HG03139 (cell line): ENCODE results near the gene SIAH3.
"Not testable (repeated sequence)": the region's sequence is repeated elsewhere in the genome, so short reads cannot be mapped to it uniquely, and the experiment has no call there.

Experiments used
- ATAC-seq: cut with Tn5 transposase; IDR thresholded peaks from one replicate; pipeline ENCODE4 v1.9.1; 2021; ENCODE audit not compliant: unreplicated experiment

SIAH3 gene

GRCh38 chr13:45783346-45784043 lies 68.1 kb downstream of the SIAH3 start:
- ATAC-seq, result no peak

DNA sequence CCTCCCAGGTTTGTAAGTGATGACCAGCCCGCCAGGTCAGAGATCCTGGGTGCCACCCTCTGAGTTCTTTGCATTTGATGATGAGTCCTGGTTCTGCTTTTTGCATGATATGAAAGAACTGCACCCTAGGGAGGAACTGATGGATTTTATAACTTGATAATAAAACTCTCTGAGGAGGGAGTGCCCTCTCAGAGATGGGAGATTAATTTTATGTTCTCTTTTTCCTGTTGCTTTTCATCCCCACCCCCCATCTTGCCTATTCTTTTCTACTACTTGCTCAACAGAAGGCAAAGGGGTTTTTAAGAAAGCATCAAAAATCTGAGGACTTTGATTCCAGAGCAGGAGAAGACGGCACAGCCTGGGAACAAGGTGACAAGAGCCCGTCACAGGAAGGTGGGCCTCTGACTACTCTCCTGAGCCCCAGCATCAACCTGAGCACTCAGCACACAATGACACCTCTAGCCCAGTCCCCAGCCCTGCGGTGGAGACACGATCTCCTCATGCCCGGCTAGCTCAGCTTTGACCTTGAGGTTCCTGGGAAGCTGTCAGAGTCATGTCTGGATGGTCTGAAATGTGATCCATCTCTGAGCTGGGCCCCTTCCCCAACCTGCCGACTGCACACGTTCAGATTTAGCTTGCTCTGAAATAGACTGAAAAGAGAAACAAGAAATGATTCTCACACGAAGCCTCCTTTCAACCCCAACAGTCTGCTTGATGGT lies 69.1 kb downstream of the SIAH3 start:
- no peak for ATAC-seq

DNA sequence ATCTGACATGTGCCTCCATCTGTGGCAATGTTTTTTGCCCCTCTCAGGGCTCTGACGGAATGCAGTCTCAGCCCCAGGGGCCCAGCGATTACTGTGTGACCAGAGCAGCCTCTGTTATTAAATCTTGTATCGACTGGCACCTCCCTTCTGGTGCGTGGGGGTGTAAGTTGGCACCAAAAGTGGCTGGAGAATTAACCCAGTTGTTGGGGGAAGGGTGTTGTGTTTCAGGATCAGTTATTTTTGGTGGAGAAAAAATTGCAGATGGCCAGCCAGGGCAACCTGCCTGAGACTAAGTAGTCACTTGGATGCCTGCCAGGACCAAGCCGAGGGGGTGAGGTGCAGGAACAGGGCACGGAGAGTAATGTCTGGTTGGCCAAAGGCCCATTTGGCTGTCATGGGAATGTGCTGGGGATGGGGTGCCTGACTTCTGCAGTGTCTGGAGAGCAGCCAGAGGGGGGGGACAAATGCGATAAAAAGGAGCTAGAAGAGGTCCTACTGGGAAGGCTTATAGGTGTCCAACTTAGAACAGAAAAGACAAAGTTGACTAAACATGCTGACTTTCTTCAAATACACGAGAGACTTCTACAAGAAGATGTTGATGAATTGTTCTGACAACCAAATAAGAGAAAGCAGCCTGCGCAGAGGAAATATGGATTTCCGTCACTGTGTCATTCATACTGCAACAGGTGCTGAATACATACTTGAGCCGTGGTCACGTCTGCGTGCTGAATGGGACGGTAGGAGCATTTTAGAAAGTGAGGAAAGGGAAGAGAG lies 69.8 kb downstream of the SIAH3 start:
- ATAC-seq, result no peak

DNA sequence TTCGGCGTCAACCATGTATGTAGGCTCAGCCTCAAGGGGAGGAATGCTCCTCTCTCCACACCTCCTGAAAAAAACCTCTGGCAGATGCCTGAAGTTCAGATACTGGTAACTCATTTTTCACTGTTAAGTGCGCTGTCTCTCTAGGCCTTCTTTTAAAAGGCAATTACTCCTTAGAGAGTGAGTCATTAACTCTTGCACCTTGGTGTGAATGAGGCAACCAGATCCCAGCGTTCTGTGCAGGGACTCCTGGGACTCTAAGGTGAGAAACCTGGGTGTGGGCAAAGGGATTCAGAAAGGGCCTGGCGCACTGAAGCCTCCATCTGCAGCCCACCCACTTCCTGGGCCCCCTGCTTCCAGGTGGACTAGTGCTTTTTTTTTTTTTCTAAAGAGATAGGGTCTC lies 71.7 kb downstream of the SIAH3 start:
- no peak for ATAC-seq

GRCh38 chr13:45778882-45779281 lies 72.7 kb downstream of the SIAH3 start:
- no peak for ATAC-seq

- no peak for ATAC-seq
Measured at GRCh38 chr13:45776748-45777147, 74.8 kb downstream of the SIAH3 start.

DNA sequence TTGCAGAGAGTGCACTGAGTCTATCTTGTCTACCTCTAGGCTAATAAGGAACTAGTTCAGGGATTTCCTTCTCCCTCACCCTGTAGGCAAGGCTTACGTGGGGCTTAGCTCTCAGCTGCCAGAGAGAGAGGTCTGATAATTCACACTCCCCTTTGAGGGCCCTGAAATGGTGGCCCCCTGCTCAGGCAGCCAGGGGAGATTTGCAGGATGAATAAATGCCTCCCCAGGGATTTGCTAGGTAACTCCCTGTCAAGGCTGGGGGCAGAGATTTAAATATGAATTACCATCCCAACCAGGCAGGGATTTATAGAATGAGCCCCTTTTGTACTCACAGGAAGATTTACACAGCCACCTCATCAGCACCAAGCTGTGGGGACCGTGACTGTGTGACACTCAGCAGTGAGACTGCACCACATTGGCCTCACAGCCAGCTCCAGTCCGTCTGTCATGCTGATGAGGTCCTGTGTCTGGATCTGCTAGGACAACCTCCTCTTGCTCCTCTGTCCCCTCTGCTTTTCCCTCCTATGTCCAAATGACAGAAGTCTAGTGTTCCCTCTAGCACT lies 76.1 kb downstream of the SIAH3 start:
- ATAC-seq, result no peak

DNA sequence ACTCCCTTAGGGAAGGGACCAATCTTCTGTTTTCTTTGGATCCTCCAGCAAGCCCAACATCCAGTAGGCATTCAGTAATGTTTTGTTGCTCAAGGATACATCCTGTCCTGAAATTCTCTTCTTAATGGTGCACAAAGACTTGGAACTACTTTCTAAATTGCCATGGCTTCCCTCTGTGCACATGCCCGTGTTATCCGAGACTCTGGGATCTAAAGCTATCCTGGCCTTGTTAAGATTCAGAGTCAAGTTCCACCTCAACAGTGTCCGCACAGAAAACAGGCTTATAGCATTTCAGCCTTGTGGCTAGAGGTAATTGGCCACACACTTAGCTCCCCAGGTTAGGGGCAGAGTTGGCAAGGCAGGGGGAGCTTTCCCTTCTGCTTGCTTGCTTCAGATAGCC lies 77.6 kb downstream of the SIAH3 start:
- no peak for ATAC-seq

DNA sequence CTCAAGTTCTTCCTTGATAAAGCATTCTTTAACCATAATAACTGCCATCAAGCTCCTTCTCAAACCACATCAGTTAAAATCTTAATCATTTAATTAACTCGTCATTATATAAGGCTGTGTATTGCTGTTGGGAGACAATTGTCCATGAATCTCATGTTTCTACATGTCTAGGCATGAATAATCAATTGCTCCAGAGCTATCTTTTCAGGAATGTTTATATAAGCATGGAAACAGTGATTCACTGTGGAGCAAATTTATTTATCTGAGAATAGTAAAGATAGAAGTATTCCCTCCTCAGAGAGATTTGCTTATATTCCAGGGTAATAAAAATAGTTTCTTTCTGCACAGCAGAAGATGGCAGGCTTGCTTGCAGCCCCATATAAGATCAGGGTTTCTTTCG lies 78.3 kb downstream of the SIAH3 start:
- ATAC-seq, result no peak

DNA sequence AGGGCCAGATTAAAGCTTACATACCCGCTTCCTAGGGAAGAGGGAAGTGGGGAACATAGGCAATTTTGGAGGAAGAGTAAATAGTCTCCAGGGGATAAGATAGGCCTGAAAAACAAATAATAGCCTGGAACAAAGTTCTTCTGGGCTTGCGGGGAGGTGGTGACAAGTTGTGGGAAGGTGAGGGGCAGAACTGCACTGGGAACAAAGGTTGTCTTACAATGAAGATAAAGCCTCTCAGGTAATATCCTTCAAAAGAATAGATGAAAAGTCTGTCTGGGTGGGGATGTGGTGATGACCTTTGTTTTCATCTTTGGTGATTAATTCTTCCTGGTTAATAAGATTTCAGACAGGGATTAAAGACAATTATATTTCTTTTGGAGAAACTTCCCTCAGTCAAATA lies 80.7 kb downstream of the SIAH3 start:
- no peak for ATAC-seq

- no peak for ATAC-seq
Measured at GRCh38 chr13:45768656-45769479, 82.7 kb downstream of the SIAH3 start.

DNA sequence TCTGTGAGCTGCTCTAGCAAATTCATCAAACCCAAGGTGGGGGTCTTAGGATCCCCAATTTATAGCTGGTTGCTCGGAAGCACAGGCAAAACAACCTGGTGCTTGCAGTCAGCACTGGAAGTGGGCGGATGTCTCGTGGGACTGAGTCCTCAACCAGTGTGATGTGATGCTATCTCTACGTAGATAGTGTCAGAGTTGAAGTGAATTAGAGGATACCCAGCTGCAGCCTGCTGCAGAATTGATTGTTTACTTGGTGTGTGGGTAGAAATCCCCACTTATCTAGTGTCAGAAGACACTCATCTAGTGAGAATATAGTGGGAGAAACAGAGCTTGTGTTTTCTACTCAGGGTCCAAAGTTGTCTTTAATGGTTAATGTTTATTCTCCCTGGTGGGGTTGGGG lies 86.1 kb downstream of the SIAH3 start:
- ATAC-seq, result no peak

DNA sequence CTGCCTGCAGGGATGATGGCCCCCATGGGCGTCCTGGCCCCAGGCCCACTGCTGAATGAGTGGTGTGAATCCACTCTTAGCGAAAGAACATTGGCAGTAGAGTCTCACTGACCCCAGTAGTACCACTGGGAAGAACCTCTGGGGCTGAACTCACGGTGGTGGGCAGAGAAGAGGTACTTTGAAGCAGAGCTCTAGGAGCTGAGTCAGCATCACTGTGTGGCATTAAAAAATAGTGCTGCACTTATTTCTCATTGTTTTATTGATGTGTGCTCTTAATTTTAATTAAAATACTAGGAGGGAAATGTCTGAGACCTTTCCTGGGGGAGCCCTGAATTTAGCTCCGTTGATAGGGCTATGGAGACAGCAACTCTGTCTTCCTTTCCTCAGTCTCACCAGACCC lies 88.1 kb downstream of the SIAH3 start:
- ATAC-seq, result no peak

DNA sequence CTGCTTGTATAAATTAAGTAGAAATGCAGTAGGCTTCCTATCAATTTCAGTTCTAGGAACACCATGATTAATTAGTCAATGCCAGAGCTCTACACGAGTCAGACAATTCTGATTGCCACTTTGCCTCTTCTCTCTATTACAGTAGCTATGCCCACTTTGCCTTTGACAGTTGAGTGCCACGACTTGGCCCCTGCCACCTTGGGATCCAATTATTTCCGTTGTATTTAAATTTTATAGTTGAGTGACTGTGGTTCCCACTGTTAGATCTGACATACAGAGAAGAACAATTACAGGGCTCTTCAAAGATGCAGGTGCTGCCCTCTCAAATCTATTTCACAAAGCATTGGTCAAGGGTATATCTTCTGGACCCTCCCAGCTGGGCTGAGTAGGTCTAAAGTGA lies 94.0 kb downstream of the SIAH3 start:
- not testable (repeated sequence) for ATAC-seq

DNA sequence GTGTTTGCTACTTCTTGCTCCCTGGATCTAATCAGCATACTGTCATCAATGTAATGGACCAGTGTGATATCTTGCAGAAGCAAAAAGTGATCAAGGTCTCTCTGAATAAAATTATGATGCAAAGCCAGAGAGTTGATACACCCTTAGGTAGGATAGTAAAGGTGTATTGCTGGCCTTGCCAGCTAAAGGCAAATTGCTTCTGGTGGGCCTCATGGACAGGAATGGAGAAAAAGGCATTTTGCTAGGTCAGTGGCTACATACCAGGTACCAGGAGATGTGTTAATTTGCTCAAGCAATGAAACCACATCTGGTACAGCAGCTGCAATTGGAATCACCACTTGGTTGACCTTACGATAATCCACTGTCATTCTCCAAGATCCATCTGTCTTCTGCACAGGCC lies 95.1 kb downstream of the SIAH3 start:
- not testable (repeated sequence) for ATAC-seq

GRCh38 chr13:45752510-45752909 lies 99.0 kb downstream of the SIAH3 start:
- ATAC-seq, result no peak

- ATAC-seq, result no peak
Measured at GRCh38 chr13:45751885-45752284, 99.7 kb downstream of the SIAH3 start.

DNA sequence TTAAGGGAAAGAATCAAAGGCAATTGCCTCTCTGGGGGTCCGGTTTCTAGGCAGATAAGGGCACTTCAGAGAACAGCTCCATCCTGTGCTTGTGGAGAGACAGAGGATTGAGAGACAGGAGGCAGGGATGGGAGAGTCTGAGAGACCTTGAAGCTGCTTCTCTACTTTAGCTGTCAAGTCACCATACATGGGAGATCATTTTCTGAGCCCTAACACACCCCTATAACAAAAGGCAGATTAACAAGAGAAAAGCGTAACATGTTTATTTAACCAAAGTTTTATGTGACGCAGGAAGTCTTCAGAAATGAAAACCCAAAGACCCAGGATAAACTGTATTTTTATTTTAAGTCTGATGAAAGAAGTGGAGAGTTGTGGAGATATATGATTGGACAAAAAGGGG lies 101.0 kb downstream of the SIAH3 start:
- ATAC-seq, result no peak

DNA sequence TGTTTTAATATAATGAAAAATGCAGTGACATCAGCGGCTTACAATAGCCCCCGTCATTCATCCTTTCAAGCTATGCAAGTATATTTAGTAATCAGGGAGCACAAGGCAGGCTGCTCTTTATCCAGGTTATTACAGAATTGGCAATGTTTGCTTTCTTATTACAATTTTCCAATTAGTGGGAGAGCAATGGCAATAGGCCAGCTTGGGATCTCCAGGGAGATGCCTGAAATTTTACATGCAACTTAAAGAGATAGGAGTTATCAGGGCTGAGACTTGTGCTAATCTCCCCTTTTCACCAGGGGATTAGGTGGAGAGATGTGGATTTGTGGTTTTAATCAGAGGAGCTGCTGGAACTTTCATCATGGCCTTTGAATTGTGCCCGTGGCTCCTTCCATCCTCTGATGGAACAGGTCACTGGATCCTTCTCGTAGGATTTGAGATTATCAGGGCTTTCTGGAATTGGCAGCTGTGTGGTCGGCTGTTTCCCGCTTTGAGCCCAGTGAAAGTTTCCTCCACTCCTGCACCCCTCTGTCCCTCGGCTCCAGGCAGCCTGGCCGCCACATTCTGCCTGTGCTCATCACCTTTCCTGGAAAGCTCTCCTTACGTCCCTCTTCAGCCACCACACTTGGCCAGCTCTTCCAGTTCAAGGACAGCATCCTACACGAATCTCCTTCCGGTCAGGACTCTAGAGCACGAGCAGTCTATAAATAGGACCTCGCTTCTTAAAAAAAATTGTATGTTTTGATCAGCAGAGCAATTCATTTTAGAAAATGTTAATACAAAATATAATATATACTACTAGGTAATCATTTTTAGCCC lies 102.4 kb downstream of the SIAH3 start:
- ATAC-seq, result no peak

DNA sequence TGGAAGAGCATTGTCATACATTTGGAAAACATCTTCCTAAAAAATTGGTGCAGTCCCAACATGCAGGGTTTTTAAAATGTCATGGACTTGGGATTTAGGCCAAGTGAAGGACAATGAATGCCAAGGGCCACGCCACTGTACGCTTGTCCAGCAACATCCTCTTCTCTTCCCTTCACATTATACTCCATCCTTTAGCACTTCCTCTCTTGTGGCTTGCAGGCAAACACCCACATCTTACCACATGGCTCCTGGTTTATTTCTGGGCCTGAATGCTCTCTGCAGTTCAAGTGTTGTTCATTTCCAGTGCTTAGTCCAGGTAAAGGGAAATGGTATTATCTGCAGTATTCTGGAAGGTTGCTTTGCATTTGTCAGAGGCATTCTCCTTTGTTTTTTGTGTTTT lies 104.5 kb downstream of the SIAH3 start:
- no peak for ATAC-seq
